Stimulated activated CD4-positive, alpha-beta T cell treated with anti-CD3 and anti-CD28 coated beads, Interleukin-2, amount 100 ng/mL, for 48 hours (primary cell): ENCODE measurements around the gene FLT1.

Experiments
- DNase-seq, 2 donors: peaks; one replicate each; pipeline ENCODE4 v3.0.0-alpha.2; 2020

Gene FLT1

DNA sequence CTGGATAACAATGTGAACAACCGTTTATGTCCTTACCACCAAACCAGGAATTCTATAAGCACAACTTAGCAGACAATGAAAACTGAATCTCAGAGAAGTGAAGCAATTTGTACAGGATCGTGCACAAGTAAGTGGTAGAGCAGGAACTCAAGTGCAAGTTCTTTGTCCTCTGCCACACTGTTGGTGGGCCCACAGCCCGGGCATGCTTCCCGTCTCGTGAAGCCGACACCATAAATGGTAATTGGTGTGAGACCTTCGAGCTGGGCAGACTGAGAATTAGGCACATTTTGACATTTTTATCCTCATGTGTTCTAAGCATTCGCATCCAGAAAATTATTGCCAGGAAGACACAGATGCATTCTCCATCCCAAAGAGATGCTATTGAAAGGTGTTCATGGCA lies 27.9 kb upstream of the FLT1 start:
- no peak for DNase-seq

DNA sequence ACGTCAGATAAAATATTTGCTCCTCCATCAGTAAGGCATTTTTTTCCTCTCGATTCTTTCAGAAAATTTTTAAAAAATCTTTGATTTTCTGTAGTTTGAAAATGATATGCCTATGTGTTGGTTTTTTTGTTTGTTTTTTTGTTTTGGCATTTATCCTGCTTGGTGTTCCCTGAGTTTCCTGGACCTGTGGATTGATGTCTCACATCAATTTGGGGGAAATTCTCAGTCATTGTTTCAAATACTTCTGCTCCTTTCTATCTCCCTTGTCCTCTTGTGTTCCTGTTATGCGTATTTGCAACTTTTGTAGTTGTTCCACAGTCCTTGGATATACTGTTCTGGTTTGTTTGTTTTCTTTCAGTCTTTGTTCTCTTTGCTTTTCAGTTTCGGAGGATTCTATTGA lies 18.8 kb upstream of the FLT1 start:
- no peak for DNase-seq

DNA sequence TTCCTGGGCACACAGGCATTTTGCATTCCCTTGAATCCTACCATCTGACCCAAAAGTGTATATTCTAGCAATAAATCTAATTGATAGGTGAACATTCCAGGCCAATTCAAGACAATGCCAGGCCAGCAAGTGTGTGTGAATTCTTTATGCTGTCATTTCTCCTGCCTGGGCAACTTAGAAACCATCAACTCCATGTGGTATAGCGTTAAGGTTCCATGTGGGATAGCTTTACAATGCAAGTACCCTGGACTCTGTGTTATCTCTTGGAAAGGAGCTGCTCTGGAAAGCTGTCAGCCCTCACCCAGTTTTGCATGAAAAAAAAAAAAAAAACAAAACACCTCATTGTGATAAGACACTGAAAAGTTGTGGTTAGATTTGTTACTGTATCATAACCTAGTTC lies 15.6 kb upstream of the FLT1 start:
- no peak for DNase-seq

DNA sequence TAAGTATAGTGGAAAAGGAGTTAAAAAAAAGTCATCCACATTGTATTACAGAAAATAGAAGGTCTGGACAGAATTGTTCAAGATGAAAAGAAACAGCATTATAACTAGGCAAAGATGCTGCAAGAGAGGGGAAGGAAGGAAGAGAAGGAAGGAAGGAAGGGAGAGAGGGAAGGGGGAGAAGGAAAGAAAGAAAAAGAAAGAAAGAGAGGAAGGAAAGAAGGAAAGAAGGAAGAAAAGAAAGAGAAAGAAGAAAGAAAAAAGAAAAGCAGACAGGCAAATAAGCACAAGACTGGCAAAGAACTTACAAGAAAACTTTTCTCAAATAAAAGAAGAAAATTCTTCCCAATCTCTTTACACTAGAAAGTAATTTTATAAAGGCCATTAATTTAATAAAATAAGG lies 15.1 kb upstream of the FLT1 start:
- no peak for DNase-seq

DNA sequence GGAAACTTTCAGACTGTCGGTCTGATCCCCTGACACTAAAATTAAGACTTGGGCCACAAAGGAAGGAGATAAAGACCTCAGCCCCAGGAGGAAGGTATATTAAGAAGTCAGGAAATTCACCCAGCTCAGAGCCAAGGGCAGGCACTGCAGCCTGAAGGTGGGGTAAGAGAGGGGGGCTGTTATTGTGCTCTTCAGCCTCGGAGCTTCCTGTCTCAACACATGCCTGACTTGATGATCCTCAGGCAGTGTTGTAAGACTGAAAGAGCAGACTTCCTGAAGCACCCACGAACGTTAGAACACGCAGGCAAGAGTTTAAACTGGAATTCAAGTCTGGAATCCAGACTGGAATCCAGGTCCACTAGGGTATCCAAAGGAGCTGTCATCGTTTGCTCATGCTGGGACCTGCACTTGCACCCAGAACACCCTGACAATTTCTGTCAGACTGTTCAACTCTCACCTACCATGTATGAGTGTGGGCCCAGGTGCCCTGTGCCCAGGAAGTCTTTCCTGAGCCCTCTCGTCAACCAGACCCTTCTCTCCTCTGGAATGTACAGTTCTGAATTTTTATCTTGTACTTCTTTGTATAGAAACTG lies 10.7 kb upstream of the FLT1 start:
- no peak for DNase-seq

DNA sequence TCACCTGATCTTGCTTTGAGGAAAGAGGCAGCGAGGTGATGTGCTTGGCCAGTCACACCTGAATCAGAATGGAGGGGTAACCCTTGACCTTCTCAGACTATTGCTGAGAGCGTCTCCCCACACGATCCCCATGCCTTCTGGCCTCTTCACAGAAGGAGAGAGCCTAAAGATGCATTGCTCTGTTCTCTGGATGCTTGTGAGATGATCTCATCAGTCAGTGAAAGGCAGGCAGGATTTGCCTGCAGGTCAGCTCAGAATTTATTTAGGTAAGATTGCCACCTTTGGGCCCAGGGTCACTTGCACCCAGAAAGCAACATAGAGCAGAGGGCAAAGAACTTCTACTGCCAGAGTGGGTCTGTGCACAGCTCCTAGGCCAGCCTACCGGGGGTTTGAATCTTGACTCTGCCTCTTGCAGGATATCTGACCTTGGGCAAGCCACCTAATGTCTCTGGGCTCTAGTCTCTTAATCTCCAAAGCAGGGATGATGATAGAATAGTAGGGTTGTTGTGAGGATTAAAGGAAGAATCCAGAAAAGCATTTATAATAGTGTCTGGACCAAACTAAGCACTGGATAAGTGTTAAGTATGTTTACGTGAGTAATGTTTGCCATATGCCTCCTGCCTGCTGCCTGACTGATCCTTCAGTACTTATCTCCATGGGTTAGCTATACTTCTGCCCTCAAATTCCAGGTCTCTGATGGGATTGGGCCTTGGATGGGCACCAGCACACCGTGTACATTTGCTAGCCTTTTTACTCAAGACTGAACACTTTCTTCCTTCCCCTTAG lies 8.4 kb upstream of the FLT1 start:
- DNase-seq, result no peak

DNA sequence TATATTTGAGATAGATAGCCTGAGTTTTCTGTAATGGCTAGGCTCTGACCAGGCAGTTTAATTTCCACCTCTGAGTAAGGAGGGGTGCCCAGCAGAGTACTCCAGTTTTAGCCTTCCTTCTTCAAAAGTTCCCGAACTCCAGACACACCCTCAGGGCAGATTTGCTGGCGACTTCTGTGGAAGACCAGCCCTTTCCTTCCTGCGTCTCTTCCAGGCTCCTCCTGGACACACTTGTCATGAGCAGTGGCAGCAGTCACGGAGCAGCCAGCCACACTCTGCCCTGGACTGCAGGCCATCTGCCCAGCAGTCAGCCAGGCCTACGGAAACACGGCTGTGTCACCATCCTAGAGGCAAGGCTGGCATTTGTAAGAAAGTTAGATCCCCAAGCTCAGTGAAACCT lies 6.6 kb upstream of the FLT1 start:
- DNase-seq, result no peak

DNA sequence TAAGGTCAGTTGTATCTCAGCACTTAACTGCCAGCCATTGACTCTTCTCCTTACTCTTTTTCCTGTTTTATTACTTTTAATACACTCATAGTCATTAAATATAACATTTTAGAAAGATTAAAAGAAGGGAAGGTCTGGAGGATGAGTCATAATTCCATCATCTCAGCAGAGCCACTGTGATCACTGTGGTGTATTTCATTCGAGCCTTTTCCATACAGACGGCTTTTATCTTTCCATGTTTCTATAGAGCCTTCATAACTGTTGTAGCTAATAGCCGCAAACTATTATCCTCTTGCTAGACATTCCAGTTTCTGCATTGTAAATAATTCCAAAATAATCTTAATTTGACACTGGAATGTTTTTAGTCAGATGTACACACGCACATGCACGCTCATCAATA lies 4.7 kb upstream of the FLT1 start:
- no peak for DNase-seq

DNA sequence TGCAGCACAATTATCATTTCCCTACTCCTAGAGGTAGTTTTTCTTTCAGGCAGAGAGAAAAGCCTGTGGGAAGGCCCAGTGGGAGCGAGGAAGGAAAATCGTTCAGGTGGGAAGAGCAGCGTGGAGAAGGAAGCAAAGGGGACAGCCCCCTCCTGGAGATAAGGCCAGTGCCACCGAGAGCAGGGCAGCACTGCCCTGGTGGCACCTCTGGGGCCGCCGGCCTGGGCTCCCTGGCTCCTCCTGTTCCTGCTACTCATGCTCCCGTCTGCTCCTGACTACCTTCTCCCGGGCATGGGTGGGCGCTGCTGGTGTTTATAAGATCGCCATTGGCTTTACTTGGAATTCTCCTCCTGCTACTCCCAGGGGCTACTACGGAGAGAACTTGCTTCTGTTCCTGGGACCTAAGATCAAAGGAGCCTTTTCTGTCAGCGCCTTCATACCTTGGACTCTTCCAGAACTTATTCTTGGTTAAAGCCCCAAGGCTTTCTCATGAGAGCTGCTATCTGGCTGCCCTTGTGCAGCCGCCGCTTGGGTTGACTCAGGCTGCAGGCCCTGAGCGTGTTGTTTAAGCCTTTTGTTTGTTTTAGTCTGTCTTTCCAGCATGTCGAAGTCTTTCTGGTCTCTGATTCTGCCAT lies 3.7 kb upstream of the FLT1 start:
- DNase-seq, result no peak

DNA sequence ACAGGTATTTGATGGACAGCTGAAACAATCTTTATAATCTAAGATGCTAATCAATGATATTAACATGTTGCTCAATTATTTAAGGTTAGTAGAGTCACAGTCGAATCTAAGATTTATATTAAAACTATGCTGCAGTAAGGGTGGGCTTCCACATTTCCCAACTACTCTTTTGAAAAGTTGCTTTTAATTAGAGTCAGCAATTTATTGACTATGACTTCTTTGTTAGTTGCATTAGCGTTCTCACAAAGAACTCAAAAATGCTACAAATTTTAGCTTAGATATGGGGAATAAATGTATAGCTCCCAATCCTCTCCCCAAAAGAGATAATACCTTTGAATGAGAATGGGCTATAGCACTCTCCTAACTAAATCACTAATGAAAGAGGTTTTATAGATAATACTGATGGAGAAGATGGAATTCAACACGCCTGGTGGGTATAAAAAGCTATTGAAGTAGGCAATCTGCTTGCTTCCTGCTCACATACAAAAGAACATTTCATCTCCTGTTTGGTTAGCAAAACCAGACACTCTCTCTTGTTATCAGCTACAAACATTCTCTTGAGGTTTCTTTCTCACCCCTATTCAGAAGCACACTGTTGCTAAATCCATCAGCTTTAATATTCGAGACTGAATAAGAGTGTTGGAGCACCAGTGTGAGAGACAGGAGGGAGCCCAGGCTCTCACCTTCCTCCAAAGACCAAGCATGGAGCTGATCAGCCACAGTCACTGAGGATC lies 2.4 kb upstream of the FLT1 start:
- DNase-seq, result no peak

DNA sequence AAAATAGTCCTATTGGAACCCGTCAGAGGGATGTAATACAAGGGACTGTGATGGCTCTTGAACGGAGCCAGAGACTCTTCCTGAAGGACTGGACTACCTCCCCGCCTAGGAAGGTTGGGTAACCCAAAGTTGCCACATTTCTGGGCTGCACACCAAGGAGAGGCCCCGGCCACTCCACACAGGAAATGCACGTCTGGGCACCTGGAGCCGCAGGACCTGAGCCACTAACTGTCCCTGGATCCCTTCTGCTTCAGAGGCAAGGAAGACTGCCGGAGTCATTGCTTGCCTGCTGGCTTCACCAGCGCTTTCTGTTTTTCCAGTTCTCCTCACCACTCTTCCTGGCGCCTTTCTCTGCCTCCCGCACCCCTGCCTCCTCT lies 1.2 kb upstream of the FLT1 start:
- no peak for DNase-seq

DNA sequence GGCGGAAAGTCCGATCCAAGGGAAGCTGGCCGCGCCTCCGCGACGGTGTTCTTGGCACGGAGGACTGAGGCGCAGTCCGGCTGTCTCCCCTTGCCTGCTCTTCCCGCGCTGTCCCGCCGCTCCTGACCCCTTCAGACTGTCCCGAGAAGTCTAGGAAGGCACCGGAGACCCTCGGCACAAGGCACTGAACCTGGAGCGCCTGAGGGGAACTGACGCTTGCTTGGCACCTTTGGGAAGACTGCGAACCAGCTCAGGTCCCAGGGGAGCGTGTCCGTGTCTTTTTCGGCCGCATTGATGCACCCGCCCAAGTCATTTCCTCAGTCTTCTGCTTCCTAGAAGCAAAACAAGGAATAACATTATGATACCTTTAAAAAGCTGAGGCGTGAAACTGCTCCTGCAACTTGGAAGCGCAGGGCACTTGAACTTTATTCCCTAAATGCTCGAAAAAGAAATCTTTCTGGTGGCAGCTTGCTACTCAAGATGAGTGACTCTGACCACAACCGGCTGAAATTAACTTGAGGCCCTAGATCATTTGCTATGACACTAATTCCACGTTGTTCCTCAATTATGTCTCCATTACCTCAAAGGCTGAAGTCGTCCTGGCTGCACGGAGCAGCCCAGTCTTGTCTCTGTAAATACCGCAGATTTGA lies 735 bp upstream of the FLT1 start:
- no peak for DNase-seq

DNA sequence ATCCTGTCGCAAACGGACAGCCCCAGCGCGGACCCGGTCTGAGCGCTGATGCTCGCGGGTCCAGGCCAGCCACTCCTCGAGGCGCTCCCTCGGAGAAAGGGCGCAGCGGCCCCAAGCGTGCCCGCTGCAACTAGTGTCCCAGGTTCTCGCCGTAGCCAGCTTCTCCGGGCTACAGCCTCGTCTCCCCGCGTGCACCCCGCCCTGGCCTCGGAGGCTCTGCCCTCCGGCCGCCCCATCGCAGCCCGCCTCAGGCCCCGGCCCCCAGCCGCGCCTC lies 487 bp downstream of the FLT1 start:
- no peak for DNase-seq

DNA sequence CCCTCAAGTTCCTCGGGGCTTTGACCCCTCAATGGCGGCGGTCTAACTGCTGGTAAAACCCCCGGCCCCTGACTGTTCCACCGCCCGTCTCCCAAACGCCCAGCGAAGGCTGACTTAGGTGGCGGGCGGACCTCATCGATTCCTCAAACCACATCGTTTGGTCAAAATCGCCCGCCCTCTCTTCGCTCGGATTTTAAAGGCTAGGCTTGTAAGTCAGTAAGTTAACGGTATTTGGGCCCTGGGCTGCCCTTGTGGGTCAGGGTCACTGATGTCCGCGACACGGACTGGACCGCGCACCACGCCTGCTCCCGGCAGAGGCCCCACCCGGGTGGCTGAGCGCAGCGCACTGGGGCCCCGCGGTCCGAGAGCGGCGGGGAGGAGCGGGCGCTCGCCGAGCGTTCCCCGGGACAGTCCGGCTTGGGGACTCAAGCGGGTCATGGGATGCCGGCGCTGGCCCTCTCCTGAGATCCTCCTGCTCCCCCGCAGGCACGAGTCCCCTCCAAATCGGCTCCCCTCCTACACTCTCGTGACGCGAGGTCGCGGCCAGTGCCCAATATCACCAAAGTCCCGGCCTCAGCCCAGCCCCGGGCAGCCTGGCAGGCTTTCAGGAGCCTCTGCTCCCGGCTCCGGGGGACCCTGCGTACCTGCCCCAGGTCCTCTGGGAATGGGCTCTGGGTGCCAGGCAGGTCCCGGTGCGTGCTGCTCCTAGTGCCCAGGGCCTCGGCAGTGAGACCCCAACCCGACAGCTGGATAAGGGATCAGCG lies 1.0 kb downstream of the FLT1 start:
- DNase-seq, result peak in 1 of 2 donors; percentile 9

DNA sequence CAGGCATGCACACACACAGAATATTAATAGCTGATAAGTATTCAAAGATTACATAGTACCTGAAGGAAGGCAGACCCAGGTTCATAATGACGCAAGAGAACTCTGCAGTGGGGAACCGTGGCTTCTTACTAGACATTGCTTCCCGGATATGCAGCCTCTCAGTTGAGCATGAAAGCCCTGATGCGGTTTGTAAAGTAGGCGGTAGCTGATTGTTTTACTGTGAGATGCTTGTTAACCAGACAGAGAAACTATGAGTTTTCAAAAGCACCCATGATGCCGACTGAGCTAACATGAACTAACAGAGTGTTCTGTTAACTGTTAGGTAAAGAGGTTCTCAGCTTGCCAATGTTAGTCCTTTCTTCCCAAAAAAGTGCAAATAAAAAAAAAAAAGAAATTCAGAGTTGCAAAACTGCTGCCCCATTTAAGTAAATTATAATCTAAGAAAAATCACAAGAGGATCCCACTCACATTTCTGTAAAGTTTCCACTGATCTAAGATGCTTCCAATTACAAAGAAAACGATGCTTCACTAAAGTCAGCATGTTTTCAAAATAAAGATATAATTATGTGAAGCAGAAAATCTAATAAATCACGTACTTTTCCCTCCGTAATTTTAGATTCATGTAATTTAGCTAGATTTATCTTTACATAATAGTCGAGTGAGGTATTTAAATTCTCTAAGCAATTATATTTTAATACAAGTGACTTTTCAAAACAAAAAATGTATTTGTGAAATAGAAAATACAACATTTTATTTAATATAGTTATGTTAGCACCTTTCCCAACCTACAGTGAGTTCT lies 2.2 kb downstream of the FLT1 start:
- peak; percentile 21 to 36 for DNase-seq

DNA sequence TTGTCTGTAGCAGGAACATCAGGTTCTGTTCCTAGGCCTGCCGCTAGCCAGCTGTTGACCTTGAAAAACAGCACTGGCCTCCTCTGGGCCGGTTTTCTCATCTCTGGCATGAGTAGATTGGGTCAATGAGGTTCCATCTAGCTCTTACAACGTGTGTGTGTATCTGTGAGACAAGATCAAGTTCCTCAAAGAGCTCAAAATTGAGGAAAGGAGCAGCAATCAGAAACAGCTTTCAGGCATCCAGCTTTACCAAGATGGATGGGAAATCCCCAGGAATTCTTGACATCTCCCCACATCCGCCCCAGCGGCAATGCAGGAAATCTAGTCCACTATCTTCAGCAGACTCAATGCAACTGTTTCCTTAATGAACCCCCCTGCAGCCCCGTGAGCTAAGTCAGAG lies 4.9 kb downstream of the FLT1 start:
- DNase-seq, result no peak

DNA sequence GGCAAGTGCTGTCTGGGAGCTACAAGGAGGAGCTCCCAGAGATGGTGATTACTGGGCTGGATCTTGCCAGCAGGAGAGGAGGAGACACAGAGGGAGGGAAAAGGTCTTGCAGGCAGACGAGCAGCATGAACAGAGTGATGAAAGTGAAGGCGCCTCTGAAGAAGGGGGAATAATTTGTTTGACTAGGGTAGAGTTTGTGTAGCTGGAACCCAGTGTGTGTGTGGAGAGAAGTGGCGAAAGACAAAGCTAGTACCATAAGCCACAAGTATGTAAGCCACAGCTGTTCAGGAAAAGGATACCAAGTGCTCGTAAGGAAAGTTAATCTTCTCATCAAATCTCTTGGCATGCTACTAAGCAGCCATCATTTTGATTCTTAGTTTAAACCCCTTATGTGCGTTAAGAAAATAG lies 5.4 kb downstream of the FLT1 start:
- no peak for DNase-seq

DNA sequence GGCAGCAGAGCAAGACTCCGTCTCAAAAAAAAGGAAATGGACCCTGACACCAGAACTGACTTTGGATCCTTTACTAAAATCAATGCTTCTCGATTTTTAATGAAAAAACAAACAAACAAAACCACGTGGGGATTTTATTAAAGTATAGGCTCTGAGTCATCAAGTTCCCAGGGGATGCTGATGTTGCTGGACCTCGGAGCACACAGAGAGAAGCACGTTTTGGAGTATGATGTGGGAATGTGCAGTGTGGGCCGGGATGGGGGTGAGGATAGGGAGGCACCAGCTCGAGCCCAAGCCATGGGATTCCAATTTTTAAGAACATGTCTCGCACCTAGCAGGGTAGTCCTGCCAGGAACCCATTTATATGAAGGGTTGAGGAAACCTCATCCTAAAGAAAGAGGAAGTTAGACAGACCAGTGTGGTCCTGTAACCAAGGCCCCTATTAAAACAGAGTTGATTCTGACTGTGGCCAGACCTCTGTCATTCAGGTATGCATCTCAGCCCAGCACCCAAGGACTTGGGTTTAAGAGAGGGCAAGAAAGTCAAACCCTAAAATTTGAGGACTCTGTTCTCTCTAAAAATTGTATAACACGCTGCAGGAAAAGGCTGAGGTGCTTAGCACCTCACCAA lies 6.4 kb downstream of the FLT1 start:
- DNase-seq, result no peak

DNA sequence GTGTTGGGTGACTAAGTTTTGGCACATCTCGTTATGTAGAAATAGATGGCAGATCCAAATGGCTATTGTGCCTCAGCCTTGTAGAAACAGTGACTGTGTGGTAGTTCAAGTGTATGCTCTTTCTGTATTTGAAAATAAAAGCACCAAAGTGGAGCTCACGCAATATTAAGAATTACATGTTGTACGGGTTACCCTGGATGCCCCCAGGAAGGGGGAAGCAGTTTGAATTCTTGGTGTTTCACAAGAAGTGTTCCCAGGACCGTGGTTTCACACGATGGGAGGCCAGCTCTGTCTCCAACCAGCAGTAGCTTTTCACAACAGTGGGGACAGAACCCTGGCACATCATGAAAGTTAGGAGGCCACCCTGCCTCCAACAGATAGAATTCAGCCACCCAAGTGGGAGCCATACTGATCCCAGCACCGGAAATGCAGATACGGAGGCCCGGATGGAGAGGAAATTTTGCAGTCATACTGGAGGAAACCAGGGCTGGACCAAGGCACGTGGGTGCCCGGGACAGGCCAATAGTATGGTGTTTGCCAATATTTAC lies 8.9 kb downstream of the FLT1 start:
- DNase-seq, result no peak

DNA sequence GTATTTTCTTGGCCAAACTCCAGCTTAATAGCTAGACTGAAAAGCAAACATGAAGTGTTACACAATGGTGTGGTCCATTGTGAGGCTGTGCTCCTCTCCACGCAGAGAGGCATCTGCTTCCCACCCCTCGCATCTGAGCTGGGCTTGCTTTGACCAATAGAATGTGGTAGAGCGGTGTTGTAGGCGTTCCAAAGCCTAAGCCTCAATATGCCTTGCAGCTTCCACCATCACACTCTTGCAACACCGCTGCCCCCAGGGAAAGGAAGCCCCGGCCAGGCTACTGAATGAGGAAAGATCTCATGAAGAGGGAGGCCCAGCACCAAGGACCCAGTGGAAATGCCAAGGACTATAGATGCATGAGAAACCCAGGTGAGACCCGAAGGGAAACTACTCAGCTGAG lies 9.4 kb downstream of the FLT1 start:
- no peak for DNase-seq

DNA sequence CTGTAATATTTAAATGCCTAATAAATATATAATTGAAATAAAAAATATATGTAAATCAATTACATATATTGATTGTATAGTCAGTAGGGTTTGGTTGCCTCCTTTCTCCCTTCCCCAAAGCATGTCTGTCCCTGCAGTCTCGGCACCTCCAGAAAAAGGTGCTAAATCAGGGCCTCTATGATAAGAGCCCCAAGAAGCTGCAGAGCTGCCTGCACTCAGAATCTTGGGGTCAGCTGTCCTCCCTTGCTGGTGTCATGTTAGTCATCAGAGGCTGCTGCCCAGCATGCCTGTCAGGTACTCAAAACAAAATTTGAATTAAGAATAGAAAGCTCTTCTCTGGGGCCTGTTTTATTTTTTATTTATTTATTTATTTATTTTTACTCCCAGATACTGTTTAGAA lies 9.8 kb downstream of the FLT1 start:
- no peak for DNase-seq
